Upper lobe of right lung (tissue), 1 donor: ENCODE measurements around the gene PRUNE2. TPM values are rescaled to one million over a fixed set of nuclear protein-coding genes. Genes with fewer than 3 reads are reported as not detected.

ENCODE experiments used
- ATAC-seq: fragments of 200-7000 bp; cut with Tn5 transposase; one replicate; pipeline ENCODE4 v1.9.1; 2020; ENCODE audit warnings: mild to moderate bottlenecking, moderate library complexity
- DNase-seq: peaks from one replicate; pipeline ENCODE4 v3.0.0-alpha.2; 2020
- H3K27ac ChIP-seq: fragments of 200-600 bp; one replicate; pipeline ENCODE4 v1.8.0; 2022
- H3K27me3 ChIP-seq: fragments of 200-600 bp; one replicate; pipeline ENCODE4 v1.8.0; 2022; ENCODE audit warnings: mild to moderate bottlenecking
- H3K36me3 ChIP-seq: fragments of 200-600 bp; one replicate; pipeline ENCODE4 v1.8.0; 2022
- H3K4me1 ChIP-seq: fragments of 200-600 bp; one replicate; pipeline ENCODE4 v1.8.0; 2022
- H3K4me3 ChIP-seq: fragments of 200-600 bp; one replicate; pipeline ENCODE4 v1.8.0; 2022; ENCODE audit warnings: mild to moderate bottlenecking
- H3K9me3 ChIP-seq: fragments of 200-600 bp; one replicate; pipeline ENCODE4 v1.8.0; 2022
- CTCF ChIP-seq: fragments of 200-600 bp; IDR thresholded peaks from one replicate; pipeline ENCODE4 v1.8.0; 2022; ENCODE audit warnings: antibody characterized with exemption
- intact Hi-C: fragments of 100-400 bp; cut with DNase I; formaldehyde crosslinking; loops from one replicate; pipeline ENCODE4 v1.11.0; 2022
- total RNA-seq: library from RNA; stranded (reverse); fragmentation: NEBNext Ultra II Directional; extraction: Animal tissue kit (Norgen Biotek cat#: 25700); gene quantifications from one replicate; pipeline ENCODE4 v1.2.1, GENCODE V29; 2021
- donor health status: DM: no; HTN: yes; CAD: no; lungs with severe emphysema.

Gene PRUNE2
- total RNA-seq, 1 donor from 2014 or later = 7.4 TPM

DNA sequence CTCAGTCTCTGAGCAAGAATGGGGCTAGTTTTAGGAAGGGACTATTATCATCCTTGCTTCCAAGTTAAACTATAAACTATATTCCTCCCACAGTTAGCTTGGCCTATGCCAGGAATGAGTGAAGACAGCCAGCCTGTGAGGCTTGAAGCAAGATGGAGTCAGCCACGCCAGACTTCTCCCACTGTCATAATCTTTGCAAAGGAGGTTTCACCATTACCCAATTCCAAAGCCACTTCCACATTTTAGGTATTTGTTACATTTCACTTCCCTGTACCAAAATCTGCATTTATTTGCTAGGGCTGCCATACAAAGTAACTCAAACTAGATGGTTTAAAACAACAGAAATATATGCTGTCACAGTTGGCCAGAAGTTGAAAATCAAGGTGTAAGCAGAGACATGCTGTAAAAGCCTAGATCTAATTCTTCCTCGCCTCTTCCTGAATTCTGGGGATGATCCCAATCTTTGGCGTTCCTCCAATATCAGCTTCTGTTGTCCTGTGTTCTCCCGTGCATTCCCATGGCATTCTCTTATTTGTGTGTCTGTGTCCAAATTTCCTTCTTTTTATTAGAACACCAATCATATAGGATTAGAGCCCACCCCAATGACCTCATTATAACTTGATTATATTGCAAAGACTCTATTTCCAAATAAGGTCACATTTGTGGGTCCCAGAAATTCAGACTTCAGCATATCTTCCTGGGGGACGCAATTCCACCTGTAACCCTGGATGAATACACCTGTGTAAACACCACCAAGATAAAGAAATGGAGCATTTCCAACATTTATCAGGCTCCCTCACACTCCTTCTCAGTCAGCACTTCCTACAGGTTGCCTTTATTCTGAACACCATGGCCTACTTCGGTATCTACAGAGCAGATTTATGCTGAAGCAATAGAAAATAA, 320.2 kb downstream of the PRUNE2 start:
- H3K9me3 ChIP-seq = no peaks in the 10 kb centered on the region
- intact Hi-C loops = no loop called here
- H3K4me3 ChIP-seq = no peak overlapping the region
- no peaks in the 10 kb centered on the region for H3K27me3 ChIP-seq
- no peak for DNase-seq
- TF ChIP-seq CTCF = no peak
- H3K4me1 ChIP-seq = no peaks in the 10 kb centered on the region
- no peaks in the 10 kb centered on the region for H3K36me3 ChIP-seq
- H3K27ac ChIP-seq = no peak overlapping the region
- ATAC-seq = peak; percentile 76

- intact Hi-C loops = no loop called here
- ATAC-seq (no peak), DNase-seq (no peak)
- no peaks in the 10 kb centered on the region for H3K36me3 ChIP-seq
- H3K27me3 ChIP-seq = no peaks in the 10 kb centered on the region
- H3K9me3 ChIP-seq = no peaks in the 10 kb centered on the region
- no peaks in the 10 kb centered on the region for H3K4me1 ChIP-seq
- H3K27ac ChIP-seq = no peak overlapping the region
- no peak for TF ChIP-seq CTCF
- no peak overlapping the region for H3K4me3 ChIP-seq
These were observed 322.7 kb downstream of the PRUNE2 start for GRCh38 chr9:76583256-76583655.

- Histone ChIP-seq H3K4me1 (no peaks in the 10 kb centered on the region), H3K9me3 (no peaks in the 10 kb centered on the region), H3K4me3 (no peak overlapping the region), H3K27me3 (no peaks in the 10 kb centered on the region), H3K36me3 (no peaks in the 10 kb centered on the region), H3K27ac (no peak overlapping the region)
- ATAC-seq (no peak), DNase-seq (no peak)
- TF ChIP-seq CTCF = no peak
- intact Hi-C loops = no loop called here
These were observed 324.2 kb downstream of the PRUNE2 start for GRCh38 chr9:76581731-76582130.

DNA sequence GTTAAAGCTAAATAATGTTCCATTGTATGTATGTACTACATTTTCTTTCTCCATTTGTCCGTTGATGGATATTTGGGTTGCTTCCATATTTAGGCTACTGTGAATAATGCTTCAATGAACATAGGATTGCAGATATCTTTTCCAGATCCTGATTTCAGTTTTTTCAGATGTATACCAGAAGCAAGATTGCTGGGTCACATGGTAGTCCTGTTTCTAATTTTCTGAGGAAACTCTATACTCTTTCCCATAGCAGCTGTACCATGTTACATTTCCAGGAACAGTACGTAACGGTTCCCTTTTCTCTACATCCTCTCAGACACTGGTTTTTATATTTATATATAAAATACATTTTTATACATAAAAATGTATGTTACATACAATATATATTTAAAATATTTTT, 325.1 kb downstream of the PRUNE2 start:
- no peak for DNase-seq
- ATAC-seq = peak; percentile 28
- Histone ChIP-seq H3K9me3 (no peaks in the 10 kb centered on the region), H3K27ac (no peak overlapping the region), H3K4me3 (no peak overlapping the region), H3K4me1 (no peaks in the 10 kb centered on the region), H3K36me3 (no peaks in the 10 kb centered on the region), H3K27me3 (no peaks in the 10 kb centered on the region)
- TF ChIP-seq CTCF = no peak
- intact Hi-C loops = no loop called here

DNA sequence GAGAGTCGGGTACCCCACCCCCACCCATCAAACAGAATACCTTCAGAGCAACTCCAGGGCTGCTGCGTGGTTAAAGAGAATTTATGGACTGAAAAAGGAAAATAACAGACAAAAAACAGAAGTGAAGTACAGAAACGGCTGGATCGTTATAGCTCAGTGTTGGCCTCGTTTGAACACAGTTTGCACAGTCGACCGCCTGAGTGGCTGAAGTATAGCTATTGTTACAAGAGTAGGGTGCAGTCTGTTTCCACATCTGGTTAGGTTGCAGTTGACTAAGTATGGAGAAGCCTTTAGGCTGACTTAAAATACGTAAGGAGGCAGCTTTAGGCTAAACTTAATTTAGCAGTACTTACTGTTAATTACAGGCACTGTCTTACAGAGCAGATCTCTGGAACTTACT, 325.7 kb downstream of the PRUNE2 start:
- no peak overlapping the region for H3K27ac ChIP-seq
- no peak for DNase-seq
- no peak for TF ChIP-seq CTCF
- no peaks in the 10 kb centered on the region for H3K27me3 ChIP-seq
- H3K36me3 ChIP-seq = no peaks in the 10 kb centered on the region
- H3K4me3 ChIP-seq = no peak overlapping the region
- intact Hi-C loops = no loop called here
- H3K4me1 ChIP-seq = no peaks in the 10 kb centered on the region
- peak; percentile 35 for ATAC-seq
- no peaks in the 10 kb centered on the region for H3K9me3 ChIP-seq
